Endothelial cell (in vitro differentiated cells): Measurements from ENCODE around the gene PLXNC1. TPM values are rescaled to one million over a fixed set of nuclear protein-coding genes. Genes with fewer than 3 reads are reported as not detected.

Source experiments
- DNase-seq: peaks from one replicate; pipeline ENCODE4 v3.0.0; 2021; ENCODE audit warnings: low spot score
- H3K27ac Mint-ChIP-seq: one replicate; pipeline ENCODE4 v1.8.0; 2021; ENCODE audit warnings: mixed read lengths, inconsistent platforms; ENCODE audit not compliant: unreplicated experiment
- H3K27me3 Mint-ChIP-seq: one replicate; pipeline ENCODE4 v1.8.0; 2021; ENCODE audit warnings: mild to moderate bottlenecking, moderate library complexity, mixed read lengths, inconsistent platforms; ENCODE audit not compliant: unreplicated experiment
- H3K36me3 Mint-ChIP-seq: one replicate; pipeline ENCODE4 v1.8.0; 2021; ENCODE audit warnings: mild to moderate bottlenecking, low read depth, mixed read lengths, inconsistent platforms; ENCODE audit not compliant: unreplicated experiment
- H3K4me1 Mint-ChIP-seq: one replicate; pipeline ENCODE4 v1.8.0; 2021; ENCODE audit warnings: mild to moderate bottlenecking, mixed read lengths, inconsistent platforms; ENCODE audit not compliant: unreplicated experiment
- H3K4me3 Mint-ChIP-seq: one replicate; pipeline ENCODE4 v1.8.0; 2021; ENCODE audit warnings: mild to moderate bottlenecking, mixed read lengths, inconsistent platforms; ENCODE audit not compliant: unreplicated experiment
- H3K9me3 Mint-ChIP-seq: one replicate; pipeline ENCODE4 v1.8.0; 2021; ENCODE audit warnings: mixed read lengths, inconsistent platforms; ENCODE audit not compliant: unreplicated experiment
- CTCF ChIP-seq: fragments of 200-600 bp; sonication (generic); IDR thresholded peaks from one replicate; pipeline ENCODE4 v1.5.0; 2021; ENCODE audit warnings: antibody characterized with exemption; ENCODE audit not compliant: unreplicated experiment
- long read RNA-seq: library from polyadenylated mRNA; unstranded; transcript quantifications from one replicate; pipeline ENCODE4 v2.0.0, GENCODE V29; 2020; ENCODE audit not compliant: unreplicated experiment
- total RNA-seq: library from RNA; stranded (reverse); fragmentation: NEBNext Ultra II Directional; extraction: Animal tissue kit (Norgen Biotek cat#: 25700); gene quantifications from one replicate; pipeline ENCODE4 v1.2.1, GENCODE V29; 2021; ENCODE audit not compliant: unreplicated experiment

Gene PLXNC1
- 1.1 TPM for total RNA-seq
- long read RNA-seq, result 0 reads

DNA sequence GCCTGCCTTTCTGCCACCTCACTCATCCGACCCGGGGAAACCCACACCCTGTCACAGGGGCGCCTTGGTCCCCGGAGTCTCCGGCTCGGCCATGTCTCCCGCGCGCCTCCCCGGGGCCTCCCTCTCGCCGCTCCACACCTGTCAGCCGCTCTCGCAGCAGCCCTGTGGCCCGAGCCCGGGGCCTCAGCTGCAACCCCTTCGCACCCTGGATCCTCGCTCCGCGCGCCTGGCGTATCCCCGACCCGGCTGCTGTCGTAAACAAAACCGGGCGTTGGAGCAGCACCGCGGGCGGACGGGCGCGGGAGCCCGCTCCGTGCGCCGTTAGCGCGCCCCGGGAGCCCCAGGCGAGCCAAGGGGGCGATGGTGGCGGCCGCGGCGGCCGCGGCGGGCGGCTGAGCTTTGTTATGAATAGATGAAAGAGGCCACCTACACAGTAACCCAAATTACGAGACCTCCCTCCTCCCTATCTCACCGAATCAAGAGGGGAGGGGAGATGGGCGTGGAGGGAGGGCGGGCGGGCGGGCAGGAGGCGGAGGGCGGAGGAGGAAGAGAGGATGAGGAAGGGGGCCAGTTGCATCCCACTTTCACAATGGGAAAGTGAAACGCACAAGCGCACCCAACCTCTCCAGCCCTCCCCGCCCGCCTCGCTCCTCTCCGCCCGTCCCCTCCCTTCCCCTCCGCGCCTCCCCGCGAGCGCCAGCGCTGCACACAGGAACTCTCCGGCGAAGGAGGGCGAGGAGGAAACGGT lies at the start of gene PLXNC1:
Gene PLXNC1, plus strand, starts transcription at position 587 of the 748 bp plus-strand sequence. CDS start 395 bp downstream, outside the sequence.
- H3K9me3 Mint-ChIP-seq, result no peaks in the 10 kb centered on the region
- peaks cover 3% of the 10 kb centered on the region for H3K4me1 Mint-ChIP-seq
- TF ChIP-seq CTCF, result no peak
- peak within 1 kb of the TSS; percentile 83 for H3K4me3 Mint-ChIP-seq
- peaks cover 2% of the 10 kb centered on the region for H3K36me3 Mint-ChIP-seq
- peak within 1 kb of the TSS; percentile 61 for H3K27ac Mint-ChIP-seq
- DNase-seq, result peak; percentile 47
- H3K27me3 Mint-ChIP-seq, result peaks cover 9% of the 10 kb centered on the region

DNA sequence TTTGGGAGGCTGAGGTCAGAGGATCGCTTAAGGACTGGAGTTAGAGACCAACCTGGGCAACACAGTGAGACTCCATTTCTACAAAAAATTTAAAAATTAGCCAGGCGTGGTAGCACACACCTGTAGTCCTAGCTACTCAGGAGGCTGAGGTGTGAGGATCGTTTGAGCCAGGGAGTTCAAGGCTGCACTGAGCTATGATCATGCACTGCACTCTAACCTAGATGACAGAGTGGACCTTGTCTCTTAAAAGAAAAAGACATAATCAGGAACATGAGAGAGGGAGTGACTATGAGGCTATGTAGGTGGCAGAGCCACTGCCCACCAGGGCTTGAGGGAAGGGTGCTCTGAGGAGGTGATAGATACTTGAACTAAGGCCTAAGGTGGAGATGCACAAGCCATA lies 49.2 kb upstream of the PLXNC1 start:
- H3K9me3 Mint-ChIP-seq, result no peaks in the 10 kb centered on the region
- TF ChIP-seq CTCF, result no peak
- H3K27me3 Mint-ChIP-seq, result peaks cover 2% of the 10 kb centered on the region
- no peak overlapping the region for H3K27ac Mint-ChIP-seq
- H3K36me3 Mint-ChIP-seq, result no peaks in the 10 kb centered on the region
- no peak for DNase-seq
- peak overlapping the region; percentile 6 for H3K4me3 Mint-ChIP-seq
- H3K4me1 Mint-ChIP-seq, result peaks cover 19% of the 10 kb centered on the region

DNA sequence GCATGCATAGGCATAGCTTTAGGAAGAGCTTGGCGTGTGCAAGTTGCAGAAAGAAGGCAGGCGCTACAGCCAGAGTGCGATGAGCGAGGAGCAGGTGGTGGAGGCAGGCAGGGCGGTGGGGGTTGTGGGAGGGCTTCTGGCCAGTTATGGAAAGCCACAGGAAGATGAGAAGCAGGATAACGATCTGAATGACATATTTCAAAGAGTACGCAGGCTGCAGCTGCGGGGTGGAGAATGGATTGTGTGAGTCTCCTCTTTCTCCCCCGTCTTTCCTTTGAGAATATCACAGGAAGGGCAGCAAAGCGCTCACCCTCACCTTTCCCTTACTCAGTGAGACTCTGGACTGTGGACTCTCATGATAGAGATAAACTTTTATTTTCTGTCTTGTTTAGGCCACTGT lies 48.7 kb upstream of the PLXNC1 start:
- TF ChIP-seq CTCF, result no peak
- Mint-ChIP-seq H3K27ac (no peak overlapping the region), H3K27me3 (peaks cover 2% of the 10 kb centered on the region), H3K36me3 (no peaks in the 10 kb centered on the region), H3K4me3 (peak overlapping the region; percentile 6), H3K4me1 (peaks cover 20% of the 10 kb centered on the region), H3K9me3 (no peaks in the 10 kb centered on the region)
- no peak for DNase-seq

DNA sequence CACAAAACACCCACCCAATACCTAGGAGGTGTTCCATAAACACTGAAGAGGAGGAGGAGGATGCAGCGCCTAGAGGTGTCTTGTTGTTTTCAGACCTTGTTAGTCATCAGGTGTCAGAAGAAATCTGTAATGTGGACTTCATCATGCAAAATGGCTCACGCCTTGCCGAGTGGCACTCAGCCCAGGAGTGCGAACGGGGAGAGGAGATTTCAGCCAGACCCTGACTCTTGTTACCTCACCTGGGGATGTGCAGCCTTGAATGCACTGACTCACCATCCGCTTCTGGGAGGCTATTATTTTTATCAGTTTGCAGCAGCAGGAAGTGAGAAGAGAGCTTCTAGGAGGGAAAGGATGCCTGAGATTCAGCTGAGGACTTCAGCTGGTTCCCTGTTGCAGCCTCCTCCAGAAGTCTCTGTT lies 48.2 kb upstream of the PLXNC1 start:
- TF ChIP-seq CTCF, result no peak
- H3K4me3 Mint-ChIP-seq, result no peak overlapping the region
- H3K4me1 Mint-ChIP-seq, result peaks cover 26% of the 10 kb centered on the region
- H3K27ac Mint-ChIP-seq, result peak overlapping the region; percentile 67
- peak; percentile 9 for DNase-seq
- H3K9me3 Mint-ChIP-seq, result no peaks in the 10 kb centered on the region
- no peaks in the 10 kb centered on the region for H3K36me3 Mint-ChIP-seq
- H3K27me3 Mint-ChIP-seq, result peaks cover 2% of the 10 kb centered on the region

DNA sequence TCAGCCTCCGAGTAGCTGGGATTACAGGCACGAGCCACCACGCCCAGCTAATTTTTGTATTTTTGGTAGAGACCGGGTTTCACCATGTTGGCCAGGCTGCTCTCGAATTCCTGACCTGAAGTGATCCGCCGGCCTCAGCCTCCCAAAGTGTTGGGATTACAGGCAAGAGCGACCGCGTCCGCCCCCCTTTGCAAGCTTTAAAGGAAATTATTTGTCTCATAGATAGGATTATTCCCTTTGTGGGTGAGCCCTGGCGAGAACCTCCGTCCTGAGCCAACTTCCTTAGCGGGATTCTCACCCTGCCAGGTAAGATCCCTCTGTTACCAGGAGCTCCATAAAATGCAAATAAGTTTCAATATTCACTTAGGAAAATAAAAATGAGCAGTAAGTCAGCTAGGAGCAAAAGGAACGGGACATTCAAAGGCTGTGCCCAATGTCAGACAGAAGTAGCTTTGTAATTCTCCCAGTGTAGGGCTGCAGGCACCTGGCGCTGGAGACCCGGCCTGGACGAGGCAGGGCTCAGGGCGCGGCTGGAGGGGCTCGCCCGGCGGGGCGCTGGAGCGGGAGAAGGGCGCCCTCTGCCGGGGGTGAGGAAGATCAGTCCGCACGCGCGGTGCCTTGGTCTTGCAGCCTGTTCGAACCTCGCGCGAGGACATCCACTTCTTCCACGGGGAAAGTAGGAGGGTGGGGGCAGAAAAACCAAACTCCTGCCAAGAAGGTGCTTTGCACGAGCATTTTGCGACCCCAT lies 47.2 kb upstream of the PLXNC1 start:
- H3K36me3 Mint-ChIP-seq, result no peaks in the 10 kb centered on the region

More for the DNA sequence above, 47.2 kb upstream of the PLXNC1 start:
- H3K27ac Mint-ChIP-seq, result no peak overlapping the region
- DNase-seq, result peak; percentile 89
- no peaks in the 10 kb centered on the region for H3K9me3 Mint-ChIP-seq
- peaks cover 5% of the 10 kb centered on the region for H3K27me3 Mint-ChIP-seq
- TF ChIP-seq CTCF, result peak; percentile 87
- peak overlapping the region; percentile 88 for H3K4me3 Mint-ChIP-seq
- peaks cover 27% of the 10 kb centered on the region for H3K4me1 Mint-ChIP-seq
